HG03460 (cell line): ENCODE results near the gene OR6B1.
"Not testable (repeated sequence)": the region's sequence is repeated elsewhere in the genome, so short reads cannot be mapped to it uniquely, and the experiment has no call there.

Experiments
- ATAC-seq: cut with Tn5 transposase; IDR thresholded peaks from one replicate; pipeline ENCODE4 v1.9.1; 2021; ENCODE audit not compliant: unreplicated experiment

OR6B1 gene

DNA sequence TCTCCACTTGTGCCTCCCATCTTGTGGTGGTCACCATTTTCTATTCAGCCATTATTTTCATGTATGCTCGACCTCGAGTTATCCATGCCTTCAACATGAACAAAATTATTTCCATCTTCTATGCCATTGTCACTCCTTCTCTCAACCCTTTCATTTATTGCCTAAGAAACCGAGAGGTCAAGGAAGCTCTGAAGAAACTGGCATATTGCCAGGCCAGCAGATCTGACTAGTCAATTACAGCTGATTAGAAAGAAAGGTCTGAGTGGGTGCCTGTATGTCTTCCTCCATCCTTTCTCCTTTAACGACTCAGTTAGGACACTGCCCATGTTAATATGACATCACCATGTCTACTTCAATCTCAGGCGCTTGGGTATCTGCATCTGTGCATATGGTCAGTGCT is 4.6 kb downstream of the OR6B1 start:
- no peak for ATAC-seq

DNA sequence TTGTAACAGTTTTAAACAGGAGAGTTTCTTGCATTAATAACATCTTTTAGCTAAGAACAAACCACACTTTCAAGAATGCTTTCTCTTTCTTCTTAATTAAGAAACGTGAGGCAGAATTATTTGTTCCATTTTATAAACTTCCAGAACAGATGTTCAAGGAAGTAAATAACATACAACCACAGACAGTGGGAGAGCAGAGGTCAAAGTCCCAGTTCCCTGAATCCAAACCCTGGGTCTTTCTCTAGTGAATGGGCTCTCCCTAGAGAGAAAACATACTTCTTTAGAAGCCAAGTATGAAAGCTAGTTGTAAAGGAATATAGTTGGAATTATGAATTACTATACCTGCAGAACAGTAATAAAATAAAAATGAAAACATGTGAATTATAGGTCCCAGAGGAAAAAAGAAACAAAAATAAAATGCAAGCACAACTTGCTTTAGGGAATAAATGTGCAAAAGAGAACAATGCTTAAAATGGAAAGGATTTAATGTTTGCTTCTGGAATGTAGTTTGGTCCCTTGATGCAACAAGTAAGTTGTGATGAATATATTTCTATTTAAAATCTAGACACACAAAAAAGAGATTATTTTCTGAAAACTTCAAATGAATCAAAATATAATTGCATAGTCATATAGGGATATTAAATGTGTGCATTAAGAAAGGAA is 6.0 kb downstream of the OR6B1 start:
- ATAC-seq = no peak

DNA sequence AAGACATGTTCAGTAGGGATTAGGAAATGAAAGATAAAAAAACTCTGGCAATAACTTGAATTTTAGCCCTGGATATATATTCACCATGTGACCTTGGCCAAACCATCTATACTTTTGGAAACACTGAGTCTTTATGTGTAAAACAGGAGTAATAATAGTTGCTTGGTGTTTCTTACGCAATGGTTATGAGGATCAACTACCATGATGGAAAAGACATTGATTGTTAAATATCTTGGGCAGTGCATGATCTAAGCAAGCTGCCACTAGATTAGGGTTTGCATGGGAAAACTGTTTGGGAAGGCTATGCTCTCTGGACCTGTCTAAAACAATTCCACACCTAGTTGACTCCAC is 6.5 kb downstream of the OR6B1 start:
- ATAC-seq = no peak

DNA sequence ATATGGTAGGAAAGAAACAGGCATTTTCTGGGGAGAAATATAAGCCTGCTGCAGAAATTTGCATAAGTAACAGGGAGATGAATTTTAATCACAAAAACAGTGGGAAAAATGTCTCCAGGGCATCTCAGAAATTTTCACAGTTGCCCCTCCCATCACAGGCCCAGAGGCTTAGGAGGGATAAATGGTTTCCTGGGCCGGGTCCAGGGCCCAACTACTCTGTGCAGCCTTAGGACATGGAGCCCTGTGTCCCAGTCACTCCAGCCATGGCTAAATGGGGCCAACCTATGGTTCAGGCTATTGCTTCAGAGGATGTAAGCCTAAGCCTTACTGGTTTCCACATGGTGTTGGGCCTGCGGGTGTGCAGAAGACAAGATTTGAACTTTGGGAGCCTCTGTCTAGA is 9.2 kb downstream of the OR6B1 start:
- no peak for ATAC-seq

DNA sequence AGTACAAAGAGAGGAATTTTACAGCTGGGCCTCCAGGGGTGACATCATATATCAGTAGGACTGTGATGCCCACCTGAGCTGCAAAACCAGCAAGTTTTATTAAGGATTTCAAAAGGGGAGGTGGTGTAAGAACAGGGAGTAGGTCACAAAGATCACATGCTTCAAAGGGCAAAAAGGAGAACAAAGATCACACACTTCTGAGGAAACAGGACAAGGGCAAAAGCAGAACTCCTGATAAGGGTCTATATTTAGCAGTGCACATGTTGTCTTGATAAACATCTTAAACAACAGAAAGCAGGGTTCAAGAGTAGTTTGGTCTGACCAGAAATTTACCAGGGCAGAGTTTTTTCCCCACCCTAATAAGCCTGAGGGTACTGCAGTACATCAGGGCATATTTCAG is 9.9 kb downstream of the OR6B1 start:
- ATAC-seq = not testable (repeated sequence)

DNA sequence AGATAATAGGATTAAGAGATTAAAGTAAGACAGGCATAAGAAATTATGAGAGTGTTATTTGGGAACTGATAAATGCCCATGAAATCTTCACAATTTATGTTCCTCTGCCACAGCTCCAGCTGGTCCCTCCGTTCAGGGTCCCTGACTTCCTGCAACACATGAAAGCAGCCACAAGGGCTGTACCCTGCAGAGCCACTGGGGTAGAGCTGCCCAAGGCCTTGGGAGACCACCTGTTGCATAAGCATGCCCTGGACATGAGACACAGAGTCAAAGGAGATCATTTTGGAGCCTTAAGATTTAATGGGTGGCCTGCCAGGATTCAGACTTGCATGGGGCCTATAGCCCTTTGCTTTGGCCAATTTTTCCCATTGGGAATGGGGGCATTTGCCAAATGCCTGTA is 10.7 kb downstream of the OR6B1 start:
- not testable (repeated sequence) for ATAC-seq

DNA sequence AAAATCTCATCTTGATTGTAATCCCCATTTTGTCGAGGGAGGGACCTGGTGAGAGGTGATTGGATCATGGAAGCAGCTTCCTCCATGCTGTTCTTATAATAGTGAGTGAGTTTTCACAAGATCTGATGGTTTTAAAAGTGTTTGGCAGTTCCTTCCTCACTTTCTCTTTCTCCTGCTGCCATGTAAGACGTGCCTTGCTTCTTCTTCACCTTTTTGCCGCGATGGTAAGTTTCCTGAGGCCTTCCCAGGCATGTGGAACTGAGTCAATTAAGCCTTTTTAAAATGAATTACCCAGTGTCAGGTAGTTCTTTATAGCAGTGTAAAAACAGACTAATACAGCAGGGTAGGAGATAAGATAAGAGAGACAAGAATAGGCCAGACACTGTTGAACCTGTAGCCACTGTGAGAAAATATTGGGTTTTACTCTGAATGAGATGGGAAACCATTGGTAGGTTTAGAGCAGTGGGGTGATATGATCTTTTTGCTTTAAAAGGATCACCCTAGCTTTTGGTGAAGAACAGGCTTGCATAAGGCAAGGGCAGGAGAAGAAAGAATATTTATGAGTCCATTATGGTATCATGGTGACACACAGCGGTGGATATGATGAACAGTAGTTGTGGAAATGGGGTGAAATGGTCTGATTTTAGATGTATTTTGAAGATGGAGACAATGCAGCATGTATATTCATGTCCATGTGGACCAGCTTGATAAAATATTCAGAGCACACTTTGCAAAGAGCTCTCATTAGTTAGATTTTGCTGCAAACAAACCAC is 11.5 kb downstream of the OR6B1 start:
- no peak for ATAC-seq

DNA sequence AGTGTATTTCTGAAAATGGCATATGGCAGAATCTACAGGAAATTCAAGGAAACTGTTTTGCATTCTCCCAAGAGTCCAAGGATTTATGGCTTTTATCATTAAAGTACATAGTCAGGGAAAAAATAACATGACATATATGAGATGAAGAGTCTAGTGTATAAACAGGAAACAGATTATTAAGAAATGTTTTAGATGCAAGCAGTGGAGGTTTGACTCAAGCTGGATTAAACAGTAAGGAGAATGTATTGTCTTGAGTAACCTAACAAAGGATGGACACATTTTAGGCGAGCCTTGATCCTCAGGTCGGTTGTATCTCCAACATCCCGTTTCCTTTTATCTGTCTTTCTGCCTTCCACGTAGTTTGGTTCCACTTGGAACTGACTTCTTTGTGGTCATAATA is 17.9 kb downstream of the OR6B1 start:
- ATAC-seq = no peak

DNA sequence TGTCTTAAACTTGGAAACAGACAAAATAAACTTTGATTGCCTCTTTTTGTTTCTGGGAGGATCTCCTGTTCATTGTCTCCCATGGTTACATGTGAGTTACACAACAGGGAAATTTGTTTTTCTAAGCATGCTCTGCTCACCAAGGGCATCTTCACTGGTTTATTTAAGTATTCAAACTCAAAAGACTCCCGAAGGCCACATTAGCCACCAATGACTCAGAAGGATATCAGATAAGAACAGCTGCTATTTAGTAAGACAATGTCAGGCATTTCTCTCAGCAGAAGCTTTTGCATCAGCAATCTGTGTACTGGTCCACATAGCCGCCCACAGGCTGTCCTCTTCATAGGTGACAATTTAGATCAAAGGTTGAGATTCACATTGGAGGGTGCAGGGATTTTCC is 19.3 kb downstream of the OR6B1 start:
- no peak for ATAC-seq

DNA sequence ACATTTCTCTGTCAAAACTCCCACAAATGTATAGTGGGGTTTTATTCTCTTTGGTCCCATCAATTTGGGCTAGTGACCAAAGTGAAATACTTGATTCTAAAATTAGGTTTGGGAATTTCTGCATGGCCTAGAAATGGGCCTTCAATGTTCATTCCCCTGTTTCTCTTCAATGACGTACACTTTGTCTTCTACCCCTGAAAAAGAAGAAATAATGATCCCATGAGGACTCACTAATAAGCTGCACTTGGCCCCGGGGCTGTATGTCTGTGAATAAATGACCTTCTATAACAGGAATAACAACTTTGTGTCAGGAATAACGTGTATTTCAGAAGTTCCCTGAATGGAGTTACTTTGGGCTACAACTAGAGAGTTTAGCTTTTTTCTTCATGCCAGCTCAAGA is 20.2 kb downstream of the OR6B1 start:
- no peak for ATAC-seq

DNA sequence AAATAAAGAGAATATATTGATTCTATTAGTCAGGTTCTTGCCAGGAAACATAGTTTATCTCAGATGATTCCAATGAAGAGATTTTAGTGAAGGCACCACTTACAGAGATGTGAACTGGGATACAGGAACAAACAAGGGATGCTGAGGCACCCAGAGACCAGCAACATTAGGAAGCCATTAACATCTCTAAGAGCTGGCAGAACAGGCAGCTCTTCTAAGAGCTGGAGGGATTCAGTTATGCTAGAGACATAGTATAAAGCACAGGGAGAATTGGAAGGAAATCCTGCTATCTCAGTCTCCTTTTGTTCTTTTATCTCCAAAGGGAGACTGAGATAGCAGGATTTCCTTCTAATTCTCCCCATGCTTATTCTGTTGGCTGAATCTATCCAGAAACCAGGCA is 22.0 kb downstream of the OR6B1 start:
- no peak for ATAC-seq

DNA sequence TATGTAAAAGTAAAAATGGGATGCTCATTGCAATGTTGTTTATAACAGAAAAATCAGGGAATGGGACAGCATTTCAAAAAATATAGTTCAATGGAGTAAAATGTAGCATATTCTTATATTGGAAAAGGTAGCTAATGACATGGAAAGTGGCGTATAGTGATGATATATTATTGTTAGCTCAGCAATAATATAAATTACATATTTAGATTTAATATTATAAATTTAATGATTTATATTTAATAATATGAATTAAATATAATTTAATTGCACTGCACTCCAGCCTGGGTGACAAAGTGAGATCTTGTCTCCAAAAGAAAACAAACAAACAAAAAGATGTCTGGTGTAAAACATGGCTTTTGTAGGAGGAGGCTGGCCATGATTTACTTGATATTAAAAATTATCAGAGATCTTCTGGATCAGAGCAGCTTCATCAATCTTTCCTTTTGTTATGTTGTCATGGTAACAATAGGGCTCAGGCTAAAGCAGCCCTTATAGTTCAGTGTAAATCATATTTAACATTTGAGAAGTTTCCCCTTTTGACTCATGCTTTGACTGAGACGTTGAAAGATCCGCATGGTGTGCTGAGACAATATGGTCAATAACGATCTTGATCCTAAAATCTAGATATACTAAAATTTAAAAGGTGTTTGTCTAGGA is 23.2 kb downstream of the OR6B1 start:
- ATAC-seq = no peak

DNA sequence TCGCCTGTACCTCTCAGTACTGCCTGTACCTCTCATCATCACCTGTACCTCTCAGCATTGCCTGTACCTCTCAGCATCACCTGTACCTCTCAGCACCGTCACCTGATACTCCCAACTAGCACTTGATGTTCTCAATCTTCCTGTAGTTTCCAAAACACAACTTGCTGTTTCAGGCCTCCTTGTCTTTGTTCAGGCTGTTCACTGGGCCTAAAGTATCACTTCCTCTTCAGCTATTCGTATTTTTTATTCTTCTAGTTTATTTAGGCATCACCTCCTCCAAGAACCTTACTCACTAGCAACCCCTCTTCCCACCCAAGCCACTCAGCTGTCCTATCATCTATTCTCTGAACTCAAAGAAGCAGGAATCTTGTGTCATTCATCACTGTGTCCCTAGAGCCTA is 24.1 kb downstream of the OR6B1 start:
- no peak for ATAC-seq

DNA sequence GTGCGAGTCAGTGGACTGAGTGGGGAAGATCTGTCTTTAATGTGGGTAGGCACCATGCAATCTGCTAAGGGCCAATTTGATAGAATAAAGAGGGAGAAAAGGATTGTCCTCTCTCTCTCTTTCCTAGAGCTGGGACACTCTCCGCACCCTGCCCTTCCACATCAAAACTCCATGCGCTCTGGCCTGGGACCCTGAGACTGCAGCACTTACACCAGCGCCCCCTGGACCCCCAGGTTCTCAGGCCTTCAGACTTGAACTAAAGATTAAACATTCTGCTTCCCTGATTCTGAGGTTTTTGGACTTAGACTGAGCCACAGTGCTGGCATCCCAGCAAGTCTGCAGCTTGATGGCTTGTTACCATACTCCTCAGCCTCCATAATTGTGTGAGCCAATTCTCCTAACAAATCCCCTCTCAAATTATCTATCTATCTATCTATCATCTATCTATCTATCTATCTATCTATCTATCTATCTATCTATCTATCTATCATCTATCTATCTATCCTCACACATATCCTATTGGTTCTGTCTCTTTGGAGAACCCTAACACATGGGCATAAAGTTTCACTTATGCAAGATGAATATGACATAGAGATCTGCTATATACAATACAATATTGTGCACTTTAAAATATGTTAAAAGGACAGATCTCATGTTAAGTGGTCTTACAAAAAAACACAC is 26.2 kb downstream of the OR6B1 start:
- ATAC-seq = no peak

DNA sequence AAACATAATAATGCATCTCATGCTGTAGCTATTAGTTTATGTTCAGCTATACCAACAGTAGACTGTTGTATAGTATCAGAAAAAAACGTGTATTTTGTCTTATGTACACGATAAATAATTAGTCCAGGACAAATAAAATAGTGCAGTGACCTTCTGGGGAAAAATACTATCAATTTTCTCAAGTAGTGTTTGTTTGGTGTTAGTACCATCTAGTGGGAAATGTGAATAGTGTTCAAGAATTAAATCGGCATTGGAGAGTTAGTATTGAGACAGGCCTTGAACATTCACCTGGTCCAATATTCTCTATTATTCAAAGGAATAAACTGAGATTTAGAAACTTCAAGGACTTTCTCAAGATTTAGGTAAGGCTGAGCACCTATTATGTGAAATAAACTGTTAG is 26.9 kb downstream of the OR6B1 start:
- ATAC-seq = no peak

DNA sequence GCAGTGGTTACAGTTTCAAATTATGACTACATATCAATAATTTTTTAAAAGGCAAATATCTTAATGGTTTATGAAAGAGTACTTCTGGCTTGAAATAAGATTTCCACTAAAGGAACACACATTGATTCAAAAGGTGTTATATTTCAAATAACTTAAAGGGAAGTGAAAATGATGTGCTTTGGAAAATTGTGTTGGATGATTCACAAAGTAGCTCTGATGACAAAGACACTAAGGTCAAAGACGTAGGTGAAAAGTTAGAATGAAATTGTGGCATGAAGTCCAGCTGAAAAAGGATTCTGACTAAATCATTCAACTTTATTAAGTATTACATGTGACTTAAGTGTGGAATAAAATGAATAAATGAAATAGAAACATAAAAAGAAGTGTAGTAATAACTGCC is 27.9 kb downstream of the OR6B1 start:
- ATAC-seq = no peak

DNA sequence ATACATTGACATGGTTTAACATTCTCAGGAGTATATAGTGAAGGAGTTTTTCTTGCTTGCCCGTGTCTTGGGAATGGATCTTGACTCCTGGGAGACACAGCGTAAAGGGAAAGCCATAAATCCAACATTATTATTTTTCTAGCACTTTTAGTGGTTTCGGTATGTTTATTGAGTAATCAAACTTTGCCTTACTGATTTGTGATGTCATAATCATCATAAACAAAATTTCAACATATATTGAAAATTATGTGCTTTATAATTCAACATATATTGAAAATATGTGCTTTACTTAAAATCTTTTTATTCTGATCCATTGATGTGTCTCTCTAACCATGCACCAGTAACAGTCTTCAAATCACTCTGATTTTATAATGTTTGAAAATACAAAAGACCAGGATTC is 28.4 kb downstream of the OR6B1 start:
- ATAC-seq = no peak

DNA sequence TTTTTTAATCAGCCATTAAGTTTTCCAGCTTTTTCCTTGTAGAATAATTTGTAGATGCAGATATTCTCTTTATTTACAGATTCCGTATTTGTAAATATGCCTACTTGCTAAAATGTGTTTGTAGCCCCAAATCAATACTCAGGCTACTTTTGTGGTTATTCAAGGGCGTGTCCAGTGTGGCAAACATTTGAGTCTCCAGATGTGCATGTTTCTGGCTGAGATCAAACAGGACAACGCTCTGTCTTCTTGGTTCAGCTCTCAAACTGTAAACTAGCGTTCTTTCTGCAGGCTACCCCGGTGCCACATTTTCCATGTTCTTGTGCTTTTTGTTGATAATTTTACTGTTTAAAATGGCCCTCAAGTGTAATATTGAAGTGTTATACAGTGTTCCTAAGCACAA is 32.4 kb downstream of the OR6B1 start:
- no peak for ATAC-seq

DNA sequence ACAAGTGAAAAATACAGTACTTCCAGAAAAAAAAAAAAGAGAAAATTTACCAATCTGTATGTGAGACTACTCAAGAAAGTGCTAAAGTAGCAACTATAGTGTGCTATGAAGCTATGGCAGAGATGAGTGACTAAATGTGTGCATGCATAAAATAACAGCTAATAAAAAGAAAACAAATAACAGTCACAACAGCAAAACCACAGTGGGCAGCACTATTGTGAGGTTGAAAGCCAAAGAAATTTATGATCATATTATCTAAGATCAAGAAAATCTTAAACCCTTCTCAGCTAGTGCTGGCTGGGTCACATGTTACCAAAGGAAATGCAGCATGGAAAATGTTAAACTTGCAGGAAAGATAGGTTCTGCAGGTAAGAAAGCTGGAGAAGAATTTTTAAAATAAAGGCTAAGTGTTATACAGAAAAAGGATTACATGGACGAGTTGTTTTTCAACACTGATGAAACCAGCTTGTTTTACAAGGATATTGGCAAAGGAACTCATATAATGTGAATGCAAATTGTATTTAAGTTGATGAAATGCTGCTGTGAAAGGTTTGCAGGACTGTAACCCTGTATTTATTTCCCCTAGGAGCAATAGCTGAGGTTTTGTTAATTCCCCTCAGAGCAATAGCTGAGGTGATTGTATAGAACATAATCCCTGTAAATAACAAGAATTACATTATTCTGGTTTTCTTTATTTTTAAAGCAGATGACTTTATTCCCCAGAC is 33.0 kb downstream of the OR6B1 start:
- no peak for ATAC-seq

DNA sequence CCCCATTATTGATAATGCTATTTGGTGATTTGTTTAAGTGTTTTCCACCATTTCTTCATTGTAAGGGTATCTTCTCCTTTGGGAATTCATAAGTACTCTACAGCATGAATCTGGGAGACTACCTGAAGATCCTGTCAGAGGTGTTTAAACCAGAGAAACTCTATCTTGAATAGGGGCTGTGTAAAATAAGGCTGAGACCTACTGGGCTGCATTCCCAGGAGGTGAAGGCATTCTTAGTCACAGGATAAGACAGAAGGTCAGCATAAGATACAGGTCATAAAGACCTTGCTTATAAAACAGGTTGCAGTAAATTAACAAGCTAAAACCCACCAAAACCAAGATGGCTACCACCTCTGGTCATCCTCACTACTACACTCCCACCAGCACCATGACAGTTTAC is 35.3 kb downstream of the OR6B1 start:
- no peak for ATAC-seq

DNA sequence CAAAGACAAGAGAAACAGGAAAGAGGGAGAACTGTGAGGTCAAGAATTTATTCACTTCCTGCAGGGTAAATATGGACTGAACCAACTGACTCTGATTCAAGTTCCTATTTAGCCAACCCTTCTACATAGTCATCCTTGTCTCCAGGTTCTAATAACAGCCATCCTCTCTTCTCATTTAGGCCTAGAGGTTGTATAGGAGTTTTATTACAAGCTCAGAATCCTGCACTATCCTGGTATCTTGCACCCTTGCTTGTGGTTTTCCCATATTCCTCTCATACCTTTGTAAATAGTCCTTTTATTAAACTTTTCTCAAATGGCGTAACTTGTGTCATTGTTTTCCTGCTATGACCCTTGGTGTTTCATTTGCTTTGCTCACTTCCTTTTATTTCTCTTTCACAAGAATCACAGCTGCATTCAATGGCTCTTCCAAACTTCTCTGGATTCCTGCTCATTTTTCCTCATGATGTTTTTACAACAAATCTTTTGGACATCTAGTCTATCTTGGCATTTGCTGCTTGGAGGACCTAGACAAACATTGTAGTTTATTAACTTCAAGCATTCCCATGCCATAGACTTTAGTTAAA is 36.3 kb downstream of the OR6B1 start:
- no peak for ATAC-seq
